Choroid plexus epithelial cell (primary cell): ENCODE measurements around the gene MLLT3.

ENCODE experiments used
- DNase-seq: peaks from one replicate; pipeline ENCODE4 v3.0.0-alpha.2; 2010; ENCODE audit warnings: low read depth
- H3K4me3 ChIP-seq: 2 replicates; pipeline ENCODE4 v1.5.1; 2011; ENCODE audit warnings: low read depth, mild to moderate bottlenecking, control low read depth, low read length, moderate library complexity
- TF ChIP-seq, protein P1 (sequence below): conservative IDR thresholded peaks from 2 replicates; pipeline ENCODE4 v1.5.1; 2011; ENCODE audit warnings: low read depth, mild to moderate bottlenecking, control low read depth, inconsistent platforms, low read length, moderate library complexity

MLLT3 gene

GRCh38 chr9:20355022-20355421 is 267.3 kb downstream of the MLLT3 start:
- TF ChIP-seq, protein P1, sequence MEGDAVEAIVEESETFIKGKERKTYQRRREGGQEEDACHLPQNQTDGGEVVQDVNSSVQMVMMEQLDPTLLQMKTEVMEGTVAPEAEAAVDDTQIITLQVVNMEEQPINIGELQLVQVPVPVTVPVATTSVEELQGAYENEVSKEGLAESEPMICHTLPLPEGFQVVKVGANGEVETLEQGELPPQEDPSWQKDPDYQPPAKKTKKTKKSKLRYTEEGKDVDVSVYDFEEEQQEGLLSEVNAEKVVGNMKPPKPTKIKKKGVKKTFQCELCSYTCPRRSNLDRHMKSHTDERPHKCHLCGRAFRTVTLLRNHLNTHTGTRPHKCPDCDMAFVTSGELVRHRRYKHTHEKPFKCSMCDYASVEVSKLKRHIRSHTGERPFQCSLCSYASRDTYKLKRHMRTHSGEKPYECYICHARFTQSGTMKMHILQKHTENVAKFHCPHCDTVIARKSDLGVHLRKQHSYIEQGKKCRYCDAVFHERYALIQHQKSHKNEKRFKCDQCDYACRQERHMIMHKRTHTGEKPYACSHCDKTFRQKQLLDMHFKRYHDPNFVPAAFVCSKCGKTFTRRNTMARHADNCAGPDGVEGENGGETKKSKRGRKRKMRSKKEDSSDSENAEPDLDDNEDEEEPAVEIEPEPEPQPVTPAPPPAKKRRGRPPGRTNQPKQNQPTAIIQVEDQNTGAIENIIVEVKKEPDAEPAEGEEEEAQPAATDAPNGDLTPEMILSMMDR, result no peak
- DNase-seq, result peak; percentile 87
- no peak overlapping the region for H3K4me3 ChIP-seq

- TF ChIP-seq, protein P1, result no peak
- DNase-seq, result peak; percentile 58
- H3K4me3 ChIP-seq, result no peak overlapping the region
Observed at GRCh38 chr9:20353931-20354652, 268.2 kb downstream of the MLLT3 start.

GRCh38 chr9:20353524-20353923 is 268.8 kb downstream of the MLLT3 start:
- TF ChIP-seq, protein P1, result no peak
- DNase-seq, result peak; percentile 29
- no peak overlapping the region for H3K4me3 ChIP-seq

DNA sequence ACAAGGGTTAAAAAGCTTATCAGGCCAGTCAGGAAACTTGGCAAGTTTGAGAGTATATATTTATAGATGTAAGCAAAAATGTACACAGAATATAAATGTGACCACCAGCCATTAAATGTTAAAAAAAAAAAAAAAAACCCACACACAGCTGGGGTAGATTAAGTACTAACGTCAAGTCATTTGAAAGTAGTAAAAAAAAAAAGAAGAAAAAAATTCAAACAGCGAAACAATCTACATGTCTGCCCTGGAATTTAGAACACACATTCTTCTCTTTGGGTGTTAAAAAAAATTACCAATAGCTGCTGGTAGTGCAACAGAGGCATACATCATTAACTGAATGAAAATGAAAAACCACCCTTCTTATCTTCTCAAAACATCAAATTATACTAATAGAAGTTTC is 269.7 kb downstream of the MLLT3 start:
- TF ChIP-seq, protein P1, result no peak
- no peak for DNase-seq
- H3K4me3 ChIP-seq, result no peak overlapping the region

DNA sequence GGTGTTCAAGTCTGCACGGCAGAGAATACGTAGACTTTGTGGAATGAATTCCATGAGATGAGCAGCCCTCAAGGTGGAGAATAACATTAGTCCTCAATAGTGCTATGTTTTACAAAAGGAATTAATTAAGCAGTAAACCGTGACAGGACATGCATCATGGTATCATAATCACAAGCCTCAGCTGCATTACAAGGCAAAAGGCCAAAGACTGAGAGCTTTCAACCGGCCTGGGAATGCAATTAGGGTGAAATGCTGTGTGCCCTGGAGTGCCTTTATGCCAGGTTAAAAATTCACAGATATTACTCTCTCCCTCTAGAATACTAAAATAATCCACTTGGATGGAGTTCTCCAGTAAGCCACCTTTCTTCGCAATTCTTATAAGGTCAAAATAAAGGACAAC is 270.6 kb downstream of the MLLT3 start:
- DNase-seq, result no peak
- TF ChIP-seq, protein P1, result no peak
- H3K4me3 ChIP-seq, result no peak overlapping the region

DNA sequence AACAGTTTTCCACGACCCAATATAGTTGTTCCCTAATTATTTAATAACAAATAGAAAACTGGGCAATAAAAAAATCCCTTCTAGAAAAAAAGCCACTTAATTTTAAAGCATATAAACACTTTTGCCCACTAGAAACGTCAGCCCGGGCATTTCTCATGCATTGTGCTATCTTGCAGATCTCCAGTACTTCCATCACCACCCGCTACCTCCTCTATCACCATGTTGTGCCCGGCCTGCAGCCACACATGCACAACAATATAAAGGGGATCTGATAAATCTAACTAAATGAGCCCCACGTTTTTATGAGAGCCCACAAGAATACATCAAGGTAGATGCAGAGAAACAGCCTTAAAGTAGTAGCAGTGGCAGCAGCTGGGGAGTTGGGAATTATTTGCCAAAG is 272.7 kb downstream of the MLLT3 start:
- no peak for DNase-seq
- no peak overlapping the region for H3K4me3 ChIP-seq
- TF ChIP-seq, protein P1, result no peak

DNA sequence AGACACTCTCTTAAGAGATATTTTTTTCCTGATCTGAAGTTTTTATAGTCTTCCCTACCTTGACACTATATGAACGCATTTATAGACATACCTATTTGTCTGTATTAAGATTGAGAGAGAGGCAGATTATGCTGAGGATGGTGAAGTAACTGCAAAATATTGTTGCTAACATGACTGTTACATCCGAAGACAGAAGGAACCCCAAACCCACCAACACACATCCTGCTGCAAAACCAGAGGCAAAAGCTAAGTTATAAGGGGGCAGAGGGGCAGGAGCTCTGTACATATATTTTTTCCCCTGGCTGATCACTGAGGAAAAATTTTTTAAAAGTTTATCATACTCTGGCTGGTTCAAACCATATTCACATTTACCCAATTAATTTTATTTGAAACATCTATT is 279.0 kb downstream of the MLLT3 start:
- DNase-seq, result no peak
- H3K4me3 ChIP-seq, result no peak overlapping the region
- TF ChIP-seq, protein P1, result no peak
